Activated T-helper 17 cell treated with anti-CD3 and anti-CD28 coated beads, Interleukin-2, amount 50 U/mL, for 72 hours (primary cell): ENCODE results near the gene KERA. TPM values are rescaled to one million over a fixed set of nuclear protein-coding genes. Genes with fewer than 3 reads are reported as not detected.

Source experiments
- ATAC-seq: fragments of 150-1000 bp; cut with Tn5 transposase; replicated peaks from 2 replicates; pipeline ENCODE4 v1.10.0; 2021; ENCODE audit warnings: mild to moderate bottlenecking, moderate library complexity
- H3K27ac Mint-ChIP-seq: one replicate; pipeline ENCODE4 v1.8.0; 2022; ENCODE audit warnings: mixed read lengths
- H3K27me3 Mint-ChIP-seq: one replicate; pipeline ENCODE4 v1.8.0; 2022; ENCODE audit warnings: mixed read lengths
- H3K36me3 Mint-ChIP-seq: one replicate; pipeline ENCODE4 v1.8.0; 2022; ENCODE audit warnings: low read depth, mild to moderate bottlenecking, mixed read lengths
- H3K4me1 Mint-ChIP-seq: one replicate; pipeline ENCODE4 v1.8.0; 2022; ENCODE audit warnings: mixed read lengths
- H3K4me3 Mint-ChIP-seq: one replicate; pipeline ENCODE4 v1.8.0; 2022; ENCODE audit warnings: mild to moderate bottlenecking, mixed read lengths
- H3K9me3 Mint-ChIP-seq: one replicate; pipeline ENCODE4 v1.8.0; 2022; ENCODE audit warnings: mixed read lengths
- total RNA-seq, 2 donors: library from RNA; stranded (reverse); gene quantifications; one replicate each; pipeline ENCODE4 v1.2.3, GENCODE V29; 2022

KERA gene
- total RNA-seq, 2 donors from 2014 or later, result not detected

DNA sequence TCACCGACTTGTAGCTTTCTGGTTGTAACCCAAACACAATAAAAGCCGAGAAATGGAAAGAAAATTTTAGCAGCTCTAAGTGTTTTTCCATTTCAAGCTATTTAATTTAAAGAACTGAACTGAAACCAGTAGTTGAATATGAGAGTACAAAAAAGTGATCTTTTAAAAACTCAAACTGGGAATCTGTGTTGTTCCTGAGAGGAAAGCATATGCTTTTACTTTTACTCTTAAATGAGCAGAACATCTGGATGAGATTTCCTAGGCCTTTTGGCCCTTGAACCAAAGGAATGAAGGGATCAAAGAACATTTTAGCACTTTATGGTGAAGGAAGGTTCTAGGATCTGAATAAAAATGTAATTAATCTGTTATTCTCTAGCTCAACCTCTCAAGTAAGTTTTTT is 1.3 kb downstream of the KERA start:
- Mint-ChIP-seq H3K4me3 (no peak overlapping the region), H3K9me3 (no peaks in the 10 kb centered on the region), H3K27ac (no peak overlapping the region), H3K36me3 (no peaks in the 10 kb centered on the region), H3K27me3 (peaks cover 6% of the 10 kb centered on the region), H3K4me1 (no peaks in the 10 kb centered on the region)
- ATAC-seq, result no peak

DNA sequence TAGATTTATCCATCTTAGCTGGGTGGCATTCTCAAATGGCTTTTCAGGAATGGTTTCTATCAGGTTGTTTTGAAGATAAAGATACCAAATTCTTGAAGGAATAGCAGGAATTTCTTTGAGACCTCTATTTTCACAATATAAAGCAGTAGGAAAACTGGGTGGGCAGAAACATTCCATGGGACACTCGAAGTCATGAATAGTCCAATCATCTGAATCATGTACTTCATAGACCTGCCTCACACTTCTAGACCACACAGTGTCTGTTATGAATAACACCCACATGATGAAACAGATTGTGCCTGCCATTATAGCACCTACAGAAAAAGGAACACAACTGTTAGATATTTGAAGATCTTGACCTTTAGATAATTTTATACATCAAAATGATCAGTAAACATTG is 1.8 kb downstream of the KERA start:
- Mint-ChIP-seq H3K36me3 (no peaks in the 10 kb centered on the region), H3K9me3 (no peaks in the 10 kb centered on the region), H3K4me1 (no peaks in the 10 kb centered on the region), H3K4me3 (no peak overlapping the region), H3K27ac (no peak overlapping the region), H3K27me3 (peaks cover 6% of the 10 kb centered on the region)
- ATAC-seq, result no peak

GRCh38 chr12:91053951-91054715 is 3.7 kb downstream of the KERA start:
- no peak overlapping the region for H3K27ac Mint-ChIP-seq
- no peaks in the 10 kb centered on the region for H3K9me3 Mint-ChIP-seq
- no peak for ATAC-seq
- H3K4me1 Mint-ChIP-seq, result no peaks in the 10 kb centered on the region
- H3K27me3 Mint-ChIP-seq, result peaks cover 6% of the 10 kb centered on the region
- no peak overlapping the region for H3K4me3 Mint-ChIP-seq
- no peaks in the 10 kb centered on the region for H3K36me3 Mint-ChIP-seq

DNA sequence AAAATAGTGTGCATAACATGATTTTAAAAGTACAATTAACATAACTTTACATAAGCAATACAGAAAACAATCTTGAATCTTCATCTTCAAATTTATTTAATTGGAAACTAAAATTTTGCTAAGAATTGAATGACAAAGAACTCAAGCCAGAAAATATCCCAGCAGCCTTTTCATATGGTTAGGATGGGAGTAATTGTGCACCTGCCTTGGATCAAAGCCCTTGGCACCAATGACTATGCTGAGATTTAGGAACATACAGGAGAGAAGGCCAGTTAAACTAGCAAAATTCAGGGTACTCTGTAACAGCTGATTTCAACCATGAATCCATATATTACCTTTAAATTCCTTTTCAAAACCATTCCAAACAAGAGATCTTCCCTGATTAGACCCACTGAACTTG is 5.8 kb downstream of the KERA start:
- H3K27ac Mint-ChIP-seq, result no peak overlapping the region
- H3K4me1 Mint-ChIP-seq, result no peaks in the 10 kb centered on the region
- H3K36me3 Mint-ChIP-seq, result no peaks in the 10 kb centered on the region
- no peak overlapping the region for H3K4me3 Mint-ChIP-seq
- H3K27me3 Mint-ChIP-seq, result peaks cover 11% of the 10 kb centered on the region
- no peak for ATAC-seq
- no peaks in the 10 kb centered on the region for H3K9me3 Mint-ChIP-seq

DNA sequence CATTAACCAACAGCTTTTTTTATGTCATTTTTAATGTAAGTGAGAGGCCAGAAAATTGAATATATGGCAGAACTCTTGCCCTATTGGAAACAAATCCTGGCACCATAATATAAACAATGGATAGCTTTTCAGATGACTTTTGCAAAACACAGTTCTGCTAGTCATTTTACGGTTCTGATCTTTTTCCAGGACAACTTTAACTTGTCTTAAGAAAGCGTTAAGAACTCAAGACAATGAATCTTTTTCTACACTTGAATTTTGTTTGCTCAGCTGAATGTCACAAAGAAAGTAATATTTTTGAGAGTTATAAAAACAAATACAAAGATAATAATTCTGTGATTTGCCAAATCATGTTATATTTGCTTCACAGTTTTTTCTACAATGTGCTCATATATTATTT is 13.2 kb downstream of the KERA start:
- H3K27ac Mint-ChIP-seq, result no peak overlapping the region
- no peaks in the 10 kb centered on the region for H3K4me1 Mint-ChIP-seq
- no peak for ATAC-seq
- no peaks in the 10 kb centered on the region for H3K9me3 Mint-ChIP-seq
- no peak overlapping the region for H3K4me3 Mint-ChIP-seq
- H3K36me3 Mint-ChIP-seq, result no peaks in the 10 kb centered on the region
- H3K27me3 Mint-ChIP-seq, result peaks cover 8% of the 10 kb centered on the region

- H3K27me3 Mint-ChIP-seq, result peaks cover 6% of the 10 kb centered on the region
- ATAC-seq, result no peak
- H3K4me1 Mint-ChIP-seq, result no peaks in the 10 kb centered on the region
- no peak overlapping the region for H3K4me3 Mint-ChIP-seq
- H3K36me3 Mint-ChIP-seq, result no peaks in the 10 kb centered on the region
- no peaks in the 10 kb centered on the region for H3K9me3 Mint-ChIP-seq
- H3K27ac Mint-ChIP-seq, result no peak overlapping the region
Observed at GRCh38 chr12:91043408-91043807, 14.4 kb downstream of the KERA start.

DNA sequence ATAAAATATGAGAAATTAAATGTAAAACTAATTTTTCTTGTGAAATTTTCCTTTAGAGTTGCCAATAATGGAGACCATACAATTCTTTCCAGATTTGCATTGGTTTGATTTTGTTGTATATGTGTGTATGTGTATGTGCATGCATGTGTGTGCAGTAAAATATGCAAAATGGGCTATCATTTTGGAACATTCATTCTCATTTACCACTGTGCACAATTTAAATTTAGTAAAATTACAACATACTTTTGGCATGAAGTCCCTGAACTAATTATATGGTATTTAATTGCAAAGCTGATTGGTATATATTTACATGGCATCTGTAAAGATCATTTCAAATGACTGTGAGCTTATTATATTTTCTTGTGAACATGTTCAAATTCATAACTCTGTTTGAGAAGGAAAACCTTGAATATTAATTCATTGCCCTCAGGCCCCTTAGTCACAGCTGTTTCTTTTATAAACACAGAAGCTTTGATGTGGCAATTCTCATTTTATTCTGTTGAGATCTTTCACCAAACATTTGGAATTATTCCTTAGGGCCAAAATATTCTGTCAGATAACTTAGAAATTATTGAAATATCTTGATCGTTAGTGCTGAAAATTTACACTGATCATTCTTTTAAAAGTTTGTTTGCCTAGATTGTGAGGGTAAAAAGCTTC is 17.6 kb downstream of the KERA start:
- H3K4me1 Mint-ChIP-seq, result no peaks in the 10 kb centered on the region
- H3K36me3 Mint-ChIP-seq, result no peaks in the 10 kb centered on the region
- H3K27me3 Mint-ChIP-seq, result no peaks in the 10 kb centered on the region
- no peak overlapping the region for H3K27ac Mint-ChIP-seq
- H3K9me3 Mint-ChIP-seq, result no peaks in the 10 kb centered on the region
- no peak for ATAC-seq
- no peak overlapping the region for H3K4me3 Mint-ChIP-seq

- no peak for ATAC-seq
- H3K4me1 Mint-ChIP-seq, result no peaks in the 10 kb centered on the region
- no peak overlapping the region for H3K4me3 Mint-ChIP-seq
- no peaks in the 10 kb centered on the region for H3K9me3 Mint-ChIP-seq
- peaks cover 3% of the 10 kb centered on the region for H3K27me3 Mint-ChIP-seq
- no peaks in the 10 kb centered on the region for H3K36me3 Mint-ChIP-seq
- no peak overlapping the region for H3K27ac Mint-ChIP-seq
Observed at GRCh38 chr12:91037276-91037675, 20.5 kb downstream of the KERA start.

GRCh38 chr12:91033251-91033650 is 24.6 kb downstream of the KERA start:
- H3K9me3 Mint-ChIP-seq, result no peaks in the 10 kb centered on the region
- no peaks in the 10 kb centered on the region for H3K36me3 Mint-ChIP-seq
- H3K27ac Mint-ChIP-seq, result no peak overlapping the region
- no peaks in the 10 kb centered on the region for H3K4me1 Mint-ChIP-seq
- H3K27me3 Mint-ChIP-seq, result peaks cover 3% of the 10 kb centered on the region
- no peak overlapping the region for H3K4me3 Mint-ChIP-seq
- no peak for ATAC-seq

DNA sequence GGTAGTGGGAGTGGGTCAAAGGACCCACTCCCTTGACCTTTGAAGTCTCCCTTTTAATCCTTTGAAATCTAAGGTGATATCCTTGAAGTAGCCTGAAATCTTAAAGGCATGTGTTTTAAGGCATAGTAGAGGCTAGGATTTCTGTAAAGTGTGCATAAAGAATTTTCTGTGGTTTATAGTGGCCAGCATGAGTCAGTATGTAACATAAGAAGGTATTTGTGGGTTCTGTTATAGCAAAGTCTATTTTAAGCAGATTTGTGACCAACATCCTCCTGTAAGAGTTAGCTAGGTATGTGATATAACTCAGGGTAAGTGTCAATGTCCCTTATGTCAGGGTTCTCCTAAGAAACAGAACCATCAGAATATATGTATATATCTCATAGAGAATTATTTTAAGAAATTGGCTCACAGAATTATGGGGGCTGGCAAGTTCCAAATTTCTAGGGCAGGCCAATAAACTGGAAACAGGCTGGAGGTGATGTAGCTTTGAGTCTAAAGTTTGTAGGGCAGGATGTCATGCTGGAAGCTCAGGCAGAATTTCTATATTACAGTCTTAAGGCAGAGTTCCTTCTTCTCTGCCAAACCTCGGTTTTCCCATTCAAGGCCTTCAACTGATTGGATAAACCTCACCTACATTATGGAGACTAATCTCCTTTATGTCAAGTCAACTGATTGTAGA is 34.4 kb downstream of the KERA start:
- Mint-ChIP-seq H3K4me3 (no peak overlapping the region), H3K36me3 (no peaks in the 10 kb centered on the region), H3K27ac (no peak overlapping the region), H3K27me3 (peaks cover 4% of the 10 kb centered on the region), H3K4me1 (no peaks in the 10 kb centered on the region), H3K9me3 (no peaks in the 10 kb centered on the region)
- peak; percentile 63 for ATAC-seq

GRCh38 chr12:91021076-91021475 is 36.7 kb downstream of the KERA start:
- no peak for ATAC-seq
- Mint-ChIP-seq H3K27ac (no peak overlapping the region), H3K4me1 (no peaks in the 10 kb centered on the region), H3K27me3 (peaks cover 4% of the 10 kb centered on the region), H3K36me3 (no peaks in the 10 kb centered on the region), H3K4me3 (no peak overlapping the region), H3K9me3 (no peaks in the 10 kb centered on the region)

DNA sequence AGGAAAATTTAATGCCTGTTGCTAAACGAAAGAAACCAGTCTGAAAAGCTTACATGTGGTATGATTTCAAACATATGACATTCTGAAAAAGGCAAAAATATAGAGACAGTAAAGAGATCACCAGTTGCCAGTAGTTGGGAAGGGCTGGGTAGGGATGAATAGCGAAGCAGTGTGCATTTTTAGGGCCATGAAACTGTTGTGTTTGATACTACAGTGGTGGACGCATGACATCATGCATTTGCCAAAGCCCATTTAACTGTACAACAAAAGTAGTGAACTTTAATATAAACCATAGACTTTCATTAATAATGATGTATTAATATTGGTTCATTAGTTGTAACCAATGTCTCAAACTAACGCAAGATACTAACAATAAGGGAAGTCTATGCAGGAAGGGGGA is 38.4 kb downstream of the KERA start:
- Mint-ChIP-seq H3K4me1 (no peaks in the 10 kb centered on the region), H3K27me3 (peaks cover 9% of the 10 kb centered on the region), H3K36me3 (no peaks in the 10 kb centered on the region), H3K27ac (no peak overlapping the region), H3K4me3 (no peak overlapping the region), H3K9me3 (no peaks in the 10 kb centered on the region)
- no peak for ATAC-seq

DNA sequence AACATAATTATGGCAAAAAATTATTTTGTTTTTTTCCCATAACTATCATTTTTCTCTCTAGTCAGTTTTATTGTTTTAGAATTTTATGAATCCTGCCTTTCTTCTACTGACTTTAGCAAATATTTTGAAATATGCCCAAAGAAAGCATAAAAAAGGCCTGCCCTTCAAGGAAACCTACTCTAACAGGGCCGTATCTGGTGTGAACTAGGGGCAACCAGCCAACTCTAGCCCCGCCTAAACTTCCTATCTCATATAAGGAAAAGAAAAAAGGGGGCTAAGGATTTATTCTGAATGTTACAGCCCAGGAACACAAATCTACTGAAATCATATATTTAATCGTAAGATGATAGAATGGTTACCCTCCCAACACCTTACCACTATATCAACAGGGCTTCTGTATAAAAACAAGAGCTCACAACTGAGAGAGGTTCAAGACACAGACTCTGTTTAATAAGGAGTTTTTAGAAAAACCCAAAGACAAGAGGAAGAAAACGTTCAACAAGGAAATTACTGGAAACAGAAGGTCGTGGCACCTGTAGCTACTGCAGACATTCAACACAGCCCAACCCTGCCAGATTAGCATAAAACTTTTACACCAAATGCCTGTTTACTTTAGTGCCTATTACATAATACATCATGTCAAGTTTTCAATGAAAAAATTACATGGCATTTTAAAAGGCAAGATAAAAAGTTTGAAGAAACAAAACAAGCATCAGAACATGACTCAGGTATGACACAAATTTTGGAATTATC is 40.1 kb downstream of the KERA start:
- Mint-ChIP-seq H3K9me3 (no peaks in the 10 kb centered on the region), H3K27me3 (peaks cover 17% of the 10 kb centered on the region), H3K27ac (no peak overlapping the region), H3K4me1 (no peaks in the 10 kb centered on the region), H3K4me3 (no peak overlapping the region), H3K36me3 (no peaks in the 10 kb centered on the region)
- ATAC-seq, result no peak

DNA sequence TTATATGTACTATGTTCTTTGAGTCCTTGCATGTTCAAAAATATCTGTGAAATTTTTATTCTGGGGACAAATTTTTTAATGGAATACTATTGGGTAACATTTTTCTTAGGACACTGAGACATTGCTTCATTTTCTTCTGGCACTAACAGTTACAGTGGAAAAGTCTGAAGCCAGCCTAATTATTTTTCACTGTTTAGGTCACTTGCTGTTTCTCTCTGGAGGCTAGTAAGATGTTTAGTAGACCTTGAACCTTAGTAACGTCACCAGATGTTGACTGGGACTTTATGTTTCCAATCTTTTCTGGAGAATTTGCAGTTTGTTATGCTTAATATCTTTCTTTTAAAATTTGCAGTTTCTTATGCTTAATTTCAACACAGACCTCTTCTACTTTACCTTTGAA is 40.8 kb downstream of the KERA start:
- H3K27ac Mint-ChIP-seq, result no peak overlapping the region
- H3K36me3 Mint-ChIP-seq, result no peaks in the 10 kb centered on the region
- H3K4me3 Mint-ChIP-seq, result no peak overlapping the region
- ATAC-seq, result no peak
- H3K9me3 Mint-ChIP-seq, result no peaks in the 10 kb centered on the region
- H3K27me3 Mint-ChIP-seq, result peaks cover 17% of the 10 kb centered on the region
- H3K4me1 Mint-ChIP-seq, result no peaks in the 10 kb centered on the region
